HepG2 (cell line): ENCODE measurements around the gene NSD1. TPM values are rescaled to one million over a fixed set of nuclear protein-coding genes. Genes with fewer than 3 reads are reported as not detected.

ENCODE experiments used
- ATAC-seq: fragments of 200-7000 bp; cut with Tn5 transposase; 3 replicates; pipeline ENCODE4 v1.9.1; 2020; ENCODE audit warnings: mild to moderate bottlenecking, moderate library complexity
- BruUV-seq: library from RNA; stranded (reverse); fragments of 400-500 nt; replicated peaks from 2 replicates; lab custom pipeline; 2021; lab: Mats Ljungman, UMichigan
- CTCF ChIA-PET: fragments of 300-600 bp; formaldehyde crosslinking; extraction: SDS; loops from one replicate; lab custom pipeline; 2021; ENCODE audit warnings: low total read pairs, inconsistent platforms, low intra/inter-chr PET ratio; lab: Yijun Ruan, JAX
- POLR2A ChIA-PET: fragments of 350-600 bp; sonication (Branson Sonifier 250); formaldehyde crosslinking; loops from one replicate; lab custom pipeline; 2020; ENCODE audit warnings: antibody characterized with exemption, inconsistent platforms; lab: Yijun Ruan, JAX
- DNase-seq: peaks from one replicate; pipeline ENCODE4 v3.0.0-alpha.2; 2015; ENCODE audit warnings: low spot score
- FAIRE-seq: peaks from 3 replicates; lab custom pipeline; 2011; peaks lifted over from hg19 to GRCh38; lab: Jason Lieb, UNC
- H2AFZ ChIP-seq: one replicate; pipeline ENCODE4 v1.6.1; 2011; ENCODE audit warnings: low read length, inconsistent platforms
- H3K27ac ChIP-seq: fragments of 300-600 bp; 3 replicates; pipeline ENCODE4 v1.8.0; 2011; ENCODE audit warnings: mixed run types, mild to moderate bottlenecking, mixed read lengths, low read length, inconsistent platforms; ENCODE audit not compliant: insufficient read depth; ENCODE audit errors: extremely low read length
- H3K27me3 ChIP-seq, 2 experiments: fragments of 200-600 bp in 1 of 2; 2 replicates in 1 of 2; 3 replicates in 1 of 2; pipeline versions ENCODE4 v1.6.0 to v1.8.0; 2011; ENCODE audit warnings: low read length in 2 of 2, mild to moderate bottlenecking in 2 of 2, moderate library complexity in 2 of 2, inconsistent platforms in 1 of 2; ENCODE audit not compliant: insufficient read depth in 2 of 2, control insufficient read depth in 1 of 2
- H3K36me3 ChIP-seq, 2 experiments: fragments of 200-600 bp in 1 of 2; replicated peaks in 1 of 2; 2 replicates in 1 of 2; 3 replicates in 1 of 2; pipeline versions ENCODE4 v1.5.1 to v1.8.0; 2011; ENCODE audit warnings: low read length in 2 of 2, inconsistent platforms in 1 of 2; ENCODE audit not compliant: insufficient read depth in 2 of 2, control insufficient read depth in 1 of 2
- H3K4me1 ChIP-seq: 2 replicates; pipeline ENCODE4 v1.5.1; 2012; ENCODE audit warnings: low read length, inconsistent platforms; ENCODE audit not compliant: insufficient read depth
- H3K4me2 ChIP-seq: 2 replicates; pipeline ENCODE4 v1.6.0; 2011; ENCODE audit warnings: low read depth, low read length, inconsistent platforms
- H3K4me3 ChIP-seq, 3 experiments: fragments of 200-600 bp in 1 of 3; sonication (generic), shearing (Covaris generic) in 1 of 3; replicated peaks in 1 of 3; 2 replicates each; pipeline ENCODE4 v1.5.1; 2011 to 2016; ENCODE audit warnings: low read length in 3 of 3, inconsistent platforms in 2 of 3, low read depth in 2 of 3, mild to moderate bottlenecking in 2 of 3, control low read depth in 1 of 3, mixed read lengths in 1 of 3; ENCODE audit not compliant: insufficient read depth in 1 of 3
- H3K79me2 ChIP-seq: one replicate; pipeline ENCODE4 v1.6.1; 2011; ENCODE audit warnings: low read length, inconsistent platforms; ENCODE audit not compliant: insufficient read depth
- H3K9ac ChIP-seq: 2 replicates; pipeline ENCODE4 v1.6.0; 2011; ENCODE audit warnings: mild to moderate bottlenecking, low read depth, low read length, inconsistent platforms; ENCODE audit not compliant: insufficient read depth
- H3K9me3 ChIP-seq: 2 replicates; pipeline ENCODE4 v1.5.1; 2012; ENCODE audit warnings: mild to moderate bottlenecking, low read length
- H4K20me1 ChIP-seq: 2 replicates; pipeline ENCODE4 v1.6.0; 2011; ENCODE audit warnings: inconsistent platforms, mild to moderate bottlenecking, low read length, moderate library complexity; ENCODE audit not compliant: insufficient read depth
- CHD2 ChIP-seq: IDR thresholded peaks from 2 replicates; pipeline ENCODE4 v1.6.1; 2011; ENCODE audit warnings: low read depth, low read length, improper control_type of control experiment
- HCFC1 ChIP-seq: fragments of 150-350 bp; IDR thresholded peaks from 2 replicates; pipeline ENCODE4 v1.6.1; 2014; ENCODE audit warnings: low read depth, low read length
- JUN ChIP-seq: sonication (generic); formaldehyde crosslinking; IDR thresholded peaks from 2 replicates; pipeline ENCODE4 v1.4.0; 2020; ENCODE audit warnings: mild to moderate bottlenecking, missing genetic modification reagents
- MXI1 ChIP-seq: IDR thresholded peaks from 3 replicates; pipeline ENCODE4 v1.6.1; 2012; ENCODE audit warnings: low read depth, low read length, inconsistent platforms, borderline replicate concordance
- ZBTB7B ChIP-seq: sonication (generic); formaldehyde crosslinking; IDR thresholded peaks from 2 replicates; pipeline ENCODE4 v1.4.0; 2020; ENCODE audit warnings: missing genetic modification reagents
- ZFP90 ChIP-seq: sonication (generic); formaldehyde crosslinking; IDR thresholded peaks from 2 replicates; pipeline ENCODE4 v1.8.0; 2022; ENCODE audit warnings: missing genetic modification reagents, mild to moderate bottlenecking, inconsistent platforms, borderline replicate concordance
- ZNF12 ChIP-seq: sonication (generic); formaldehyde crosslinking; IDR thresholded peaks from 2 replicates; pipeline ENCODE4 v1.5.0; 2020; ENCODE audit warnings: missing genetic modification reagents
- ZNF816 ChIP-seq: sonication (generic); formaldehyde crosslinking; IDR thresholded peaks from 2 replicates; pipeline ENCODE4 v1.8.0; 2022; ENCODE audit warnings: missing genetic modification reagents, mild to moderate bottlenecking, borderline replicate concordance
- ZSCAN20 ChIP-seq: sonication (generic); formaldehyde crosslinking; IDR thresholded peaks from 2 replicates; pipeline ENCODE4 v1.4.0; 2020; ENCODE audit warnings: missing genetic modification reagents, mild to moderate bottlenecking, borderline replicate concordance
- WGBS: methylation state at CpG from one replicate; pipeline ENCODE4 v1.1.6; 2017; ENCODE audit warnings: low lambda C conversion rate; 5-methylcytosine and 5-hydroxymethylcytosine counted together
- in situ Hi-C: cut with HindIII; loops from 2 replicates; pipeline ENCODE4 v1.10.0; 2017; ENCODE audit warnings: low pct_unique_long_range_greater_than_20kb; ENCODE audit not compliant: extremely low pct_ligation_motif_present
- intact Hi-C: fragments of 100-400 bp; cut with micrococcal nuclease; formaldehyde crosslinking; loops from one replicate; pipeline ENCODE4 v1.10.0; 2022; ENCODE audit not compliant: unreplicated experiment
- polyA plus RNA-seq, 8 experiments: library from polyadenylated mRNA; depleted of rRNA in 3 of 8; stranded (reverse) in 7 of 8; unstranded in 1 of 8; fragments of >200 nt; fragmentation: Illumina TruSeq in 4 of 8; extraction: Trizol in 4 of 8; gene quantifications; 2 replicates each; pipeline versions ENCODE4 v1.2.1 to v1.2.3, GENCODE V29; 2011 to 2016; ENCODE audit warnings: low read depth in 4 of 8, missing spikeins in 1 of 8, mixed read lengths in 1 of 8; ENCODE audit not compliant: insufficient read depth in 1 of 8
- total RNA-seq, 5 experiments: library from RNA; depleted of rRNA; stranded (reverse); fragments of >200 nt; fragmentation: Illumina TruSeq; extraction: Trizol; gene quantifications; 2 replicates each; pipeline ENCODE4 v1.2.3, GENCODE V29; 2016; ENCODE audit warnings: low read depth in 1 of 5
- TF ChIP-seq, protein P1 (sequence below): IDR thresholded peaks from 2 replicates; pipeline ENCODE4 v1.6.1; 2016; ENCODE audit warnings: missing biosample characterization, missing genetic modification reagents, low read depth
- TF ChIP-seq, protein P2 (sequence below): sonication (generic); formaldehyde crosslinking; IDR thresholded peaks from 2 replicates; pipeline ENCODE4 v1.8.1; 2023; ENCODE audit warnings: mild to moderate bottlenecking, missing genetic modification reagents

NSD1 gene
- total and polyA plus RNA-seq, 2 of the 13 experiments (the other 11 are each of a cell fraction or from before 2014, with no cell fraction given) = 0.01 to 0.09 TPM

DNA sequence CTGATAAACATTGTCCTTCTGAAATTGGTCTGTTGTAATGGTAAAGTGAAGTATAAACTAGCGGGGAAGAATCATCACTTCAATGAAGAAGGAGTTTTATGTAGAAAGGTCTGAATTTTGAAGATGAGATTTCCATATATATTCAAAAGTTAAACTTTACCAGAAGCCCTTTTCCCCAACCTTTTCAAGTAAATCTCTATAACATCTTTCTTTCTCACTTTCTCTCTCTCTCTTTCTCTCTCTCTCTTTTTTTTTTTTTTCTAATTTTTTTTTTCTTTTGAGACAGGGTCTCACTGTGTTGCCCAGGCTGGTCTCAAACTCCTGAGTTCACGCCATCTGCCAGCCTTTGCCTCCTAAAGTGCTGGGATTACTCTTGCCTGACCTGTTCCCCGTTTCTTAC lies 78.7 kb downstream of the NSD1 start:
- DNase-seq (no peak), FAIRE-seq (no peak), ATAC-seq (no peak)
- in situ Hi-C loops (no loop called here), intact Hi-C loops (no loop called here)
- TF ChIP-seq HCFC1 = no peak
- no peak for TF ChIP-seq ZNF12
- TF ChIP-seq ZBTB7B = no peak
- TF ChIP-seq ZFP90 = no peak
- TF ChIP-seq ZNF816 (CRISPR knock-in tag) = no peak
- TF ChIP-seq CHD2 = no peak
- TF ChIP-seq JUN (CRISPR knock-in tag) = no peak
- TF ChIP-seq, protein P1, sequence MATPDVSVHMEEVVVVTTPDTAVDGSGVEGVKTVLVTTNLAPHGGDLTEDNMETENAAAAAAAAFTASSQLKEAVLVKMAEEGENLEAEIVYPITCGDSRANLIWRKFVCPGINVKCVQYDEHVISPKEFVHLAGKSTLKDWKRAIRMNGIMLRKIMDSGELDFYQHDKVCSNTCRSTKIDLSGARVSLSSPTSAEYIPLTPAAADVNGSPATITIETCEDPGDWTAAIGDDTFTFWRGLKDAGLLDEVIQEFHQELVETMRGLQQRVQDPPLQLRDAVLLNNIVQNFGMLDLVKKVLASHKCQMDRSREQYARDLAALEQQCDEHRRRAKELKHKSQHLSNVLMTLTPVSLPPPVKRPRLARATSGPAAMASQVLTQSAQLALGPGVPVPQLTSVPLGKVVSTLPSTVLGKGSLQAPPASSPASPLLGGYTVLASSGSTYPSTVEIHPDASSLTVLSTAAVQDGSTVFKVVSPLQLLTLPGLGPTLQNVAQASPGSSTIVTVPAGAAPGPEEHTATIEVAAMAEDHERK (CRISPR knock-in tag) = no peak
- TF ChIP-seq ZSCAN20 (CRISPR knock-in tag) = no peak
- TF ChIP-seq, protein P2, sequence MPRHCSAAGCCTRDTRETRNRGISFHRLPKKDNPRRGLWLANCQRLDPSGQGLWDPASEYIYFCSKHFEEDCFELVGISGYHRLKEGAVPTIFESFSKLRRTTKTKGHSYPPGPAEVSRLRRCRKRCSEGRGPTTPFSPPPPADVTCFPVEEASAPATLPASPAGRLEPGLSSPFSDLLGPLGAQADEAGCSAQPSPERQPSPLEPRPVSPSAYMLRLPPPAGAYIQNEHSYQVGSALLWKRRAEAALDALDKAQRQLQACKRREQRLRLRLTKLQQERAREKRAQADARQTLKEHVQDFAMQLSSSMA (CRISPR knock-in tag) = no peak
- no peak for TF ChIP-seq MXI1
- H3K4me1 ChIP-seq = no peaks in the 10 kb centered on the region
- POLR2A ChIA-PET = no interaction called here
- no peaks in the 10 kb centered on the region for H3K9me3 ChIP-seq
- CTCF ChIA-PET = no interaction called here
- no peak overlapping the region for H2AFZ ChIP-seq
- no TSS peak for BruUV-seq
- H3K4me2 ChIP-seq = no peak overlapping the region
- no peak overlapping the region for H3K4me3 ChIP-seq
- no peaks in the 10 kb centered on the region for H3K79me2 ChIP-seq
- no peaks in the 10 kb centered on the region for H4K20me1 ChIP-seq
- H3K27me3 ChIP-seq = peaks cover 0 to 10% of the 10 kb centered on the region in 2 experiments; a peak in 3 of 5 replicates
- H3K9ac ChIP-seq = no peak overlapping the region
- no peaks in the 10 kb centered on the region for H3K36me3 ChIP-seq
- 2% methylated on average over 2 of the region's 3 CpGs for WGBS
- no peak overlapping the region for H3K27ac ChIP-seq
